ENCODE measurements around the gene IL7R.
"Not testable (repeated sequence)": the region's sequence is repeated elsewhere in the genome, so short reads cannot be mapped to it uniquely, and the experiment has no call there.

The IL7R gene

DNA sequence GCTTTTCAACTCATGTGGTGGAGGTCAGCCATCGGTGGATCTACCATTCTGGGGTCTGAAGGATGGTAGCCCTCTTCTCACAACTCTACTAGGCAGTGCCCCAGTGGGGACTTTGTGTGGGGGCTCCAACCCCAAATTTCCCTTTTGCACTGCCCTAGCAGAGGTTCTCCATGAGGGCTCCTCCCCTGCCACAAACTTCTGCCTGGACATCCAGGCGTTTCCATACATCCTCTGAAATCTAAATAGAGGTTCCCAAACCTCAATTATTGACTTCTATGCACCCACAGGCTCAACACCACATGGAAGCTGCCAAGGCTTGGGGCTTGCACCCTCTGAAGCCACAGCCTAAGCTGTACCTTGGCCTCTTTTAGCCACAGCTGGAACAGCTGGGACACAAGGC, 11.2 kb upstream of the IL7R start:
- DNase-seq, result not testable (repeated sequence)

DNA sequence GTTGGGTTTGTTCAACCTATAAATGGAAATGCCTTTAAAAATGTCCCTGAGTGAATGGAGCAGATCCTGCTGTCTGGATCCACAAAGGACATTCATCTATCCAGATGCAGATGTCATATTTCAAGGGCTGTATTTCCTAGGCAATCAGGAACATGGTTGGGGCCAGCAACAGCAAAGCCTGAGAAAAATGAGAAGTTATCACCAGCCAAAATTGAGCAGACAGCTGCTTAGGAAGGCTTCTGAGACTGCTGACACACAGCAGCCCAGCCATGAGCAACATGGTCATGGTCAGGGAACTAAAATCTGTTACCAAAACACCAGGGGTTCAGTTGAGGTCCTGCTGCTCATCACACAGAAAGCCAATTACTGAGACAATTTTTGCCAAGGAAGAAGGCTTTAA, 9.2 kb upstream of the IL7R start:
- DNase-seq, result no peak

DNA sequence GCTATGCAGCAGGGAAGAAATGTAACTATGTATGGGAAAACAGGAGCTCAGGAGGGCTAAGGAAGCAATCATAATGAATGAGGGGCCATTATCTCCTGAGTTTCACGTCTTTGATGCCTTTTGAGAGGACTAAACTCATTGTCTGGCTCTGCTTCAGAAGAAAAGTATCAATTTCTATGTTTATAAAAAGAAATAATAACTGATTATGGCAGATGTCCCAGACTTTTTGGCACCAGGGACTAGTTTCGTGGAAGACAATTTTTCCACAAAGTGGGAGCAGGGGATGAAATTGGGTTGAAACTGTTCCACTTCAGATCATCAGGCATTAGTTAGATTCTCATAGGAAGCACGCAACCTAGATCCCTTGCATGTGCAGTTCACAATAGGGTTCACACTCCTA, 8.7 kb upstream of the IL7R start:
- DNase-seq, result no peak

DNA sequence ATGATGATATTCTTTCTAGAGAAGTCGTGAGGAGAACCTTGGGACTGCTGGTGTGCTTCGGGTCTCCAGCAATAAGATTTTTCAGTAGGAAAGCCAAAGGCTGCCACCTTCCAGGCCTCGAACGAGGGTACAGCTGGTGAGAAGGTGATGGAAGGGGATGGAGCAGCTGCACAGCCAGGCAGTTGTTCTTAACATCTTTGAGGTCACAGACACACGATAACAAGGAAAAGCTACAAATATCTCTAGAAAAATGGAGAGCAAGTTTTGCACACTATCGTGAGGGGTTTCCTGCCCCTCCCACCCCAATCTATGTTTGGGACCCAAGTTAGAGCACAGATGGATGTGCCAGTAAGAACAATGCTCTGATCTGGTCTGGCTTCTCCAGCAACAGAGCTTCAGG, 6.8 kb upstream of the IL7R start:
- no peak for DNase-seq

DNA sequence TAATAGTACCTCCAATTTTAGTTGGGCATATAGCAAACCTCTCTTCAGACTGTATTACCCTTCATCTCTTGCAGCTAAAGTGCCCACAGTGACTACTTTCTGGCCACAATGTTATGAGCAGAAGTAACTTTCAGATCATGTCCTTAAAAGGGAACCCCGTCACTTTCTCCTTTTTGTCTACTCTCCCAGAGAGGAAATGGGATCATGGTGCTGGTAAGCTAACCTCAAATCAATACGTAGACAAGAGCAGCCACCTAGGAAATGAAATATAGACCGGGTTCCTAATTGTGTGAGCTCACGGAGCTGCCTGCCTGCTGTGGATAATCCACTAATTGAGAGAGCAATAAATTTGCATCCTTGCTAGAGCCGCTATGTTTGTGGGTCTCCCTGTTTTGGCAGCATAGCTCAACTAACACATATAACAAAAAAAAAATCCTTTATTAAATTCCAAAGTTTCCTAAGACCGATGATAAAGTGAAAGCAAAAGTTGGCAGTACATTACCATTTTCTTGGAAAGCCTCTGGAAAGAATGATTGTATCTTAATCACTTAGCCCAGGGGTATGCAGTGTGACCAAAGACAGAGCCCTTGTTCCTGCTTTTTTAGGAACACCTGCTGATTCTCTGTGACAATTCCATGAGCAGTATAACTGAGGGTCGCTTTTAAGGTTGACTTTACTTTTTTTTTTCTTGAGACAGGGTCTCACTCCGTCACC, 5.6 kb upstream of the IL7R start:
- no peak for DNase-seq

DNA sequence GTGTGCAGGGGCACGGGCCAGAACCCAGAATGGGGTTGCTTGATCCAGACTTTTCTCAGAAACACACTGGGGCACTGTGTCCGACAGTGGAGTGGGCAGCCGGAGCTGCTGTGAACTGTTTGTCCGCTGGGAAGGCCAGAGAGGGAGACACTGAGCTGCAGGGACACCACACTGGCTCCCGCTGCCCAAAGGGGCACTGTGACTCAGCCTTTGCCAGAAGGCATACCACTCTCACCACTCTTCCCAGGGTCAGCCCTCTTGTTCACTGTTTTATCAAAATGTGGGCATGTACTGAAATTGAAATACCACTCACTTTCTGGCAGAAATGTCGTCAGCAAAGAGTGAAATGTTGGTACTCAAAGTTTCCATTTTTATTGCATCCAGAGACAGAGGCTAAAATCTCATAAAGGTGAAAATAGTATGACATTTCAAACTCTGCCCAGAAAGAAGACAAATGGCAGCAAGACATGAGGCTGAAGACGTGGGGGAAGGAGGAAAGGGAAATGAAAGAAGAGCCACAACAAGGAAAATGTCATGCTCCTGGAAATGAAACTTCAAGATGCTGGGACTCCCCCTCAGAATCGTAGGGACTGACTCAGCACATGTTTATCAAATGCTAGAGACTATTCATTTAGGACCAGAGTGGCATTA, 4.5 kb upstream of the IL7R start:
- no peak for DNase-seq

DNA sequence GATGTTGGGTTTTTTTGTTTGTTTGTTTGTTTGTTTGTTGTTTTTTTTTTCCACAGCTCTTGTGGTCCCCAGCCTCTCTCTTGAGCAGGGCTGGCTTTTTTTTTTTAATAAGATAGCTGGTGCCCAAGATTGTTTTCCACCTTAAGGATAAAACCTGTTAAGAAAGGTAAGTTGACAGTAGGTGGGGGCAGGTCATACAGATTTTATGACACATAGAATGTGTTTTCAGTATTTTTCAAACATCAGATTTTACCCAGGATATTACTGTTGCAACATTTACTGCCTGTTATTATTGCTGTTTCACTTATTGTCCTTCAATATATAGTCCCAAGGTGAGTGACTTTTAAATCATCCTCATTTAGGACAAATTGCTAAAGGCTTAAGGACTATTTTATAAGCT, 3.9 kb upstream of the IL7R start:
- DNase-seq, result no peak

DNA sequence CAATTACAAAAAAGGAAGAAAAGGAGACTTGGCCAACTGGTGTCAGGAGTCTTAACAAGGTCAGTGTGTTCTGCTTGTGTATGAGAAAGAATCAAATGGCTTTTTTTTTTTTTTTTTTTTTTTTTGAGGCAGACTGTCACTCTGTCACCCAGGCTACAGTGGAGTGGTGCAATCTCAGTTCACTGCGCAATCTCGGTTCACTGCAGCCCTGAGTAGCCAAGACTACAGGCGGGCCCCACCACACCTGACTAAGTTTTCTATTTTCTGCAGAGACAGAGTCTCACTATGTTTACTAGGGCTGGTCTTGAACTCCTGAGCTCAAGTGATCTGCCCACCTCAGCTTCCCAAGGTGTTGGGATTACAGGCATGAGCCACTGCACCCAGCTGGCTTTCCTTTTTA, 3.1 kb upstream of the IL7R start:
- DNase-seq, result no peak

DNA sequence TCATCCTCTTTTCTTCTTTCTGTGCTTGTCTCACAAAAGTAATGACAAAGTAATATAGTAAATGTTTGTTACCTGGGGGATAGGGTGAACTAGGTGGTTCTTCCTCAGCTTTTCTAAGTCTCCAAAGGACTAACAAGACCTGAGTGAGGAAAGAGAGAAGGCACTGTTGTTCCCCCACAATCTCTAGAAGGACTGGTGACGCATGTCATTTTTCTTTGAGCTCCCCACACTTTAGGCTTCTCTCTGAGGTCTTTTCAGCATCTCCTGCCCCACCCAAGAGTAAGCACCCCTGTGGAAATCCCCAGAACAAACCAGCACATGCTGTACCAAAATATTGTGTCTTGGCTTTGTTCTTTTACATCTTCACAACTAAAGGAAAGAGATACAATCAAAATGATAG, 2.4 kb upstream of the IL7R start:
- DNase-seq, result no peak

DNA sequence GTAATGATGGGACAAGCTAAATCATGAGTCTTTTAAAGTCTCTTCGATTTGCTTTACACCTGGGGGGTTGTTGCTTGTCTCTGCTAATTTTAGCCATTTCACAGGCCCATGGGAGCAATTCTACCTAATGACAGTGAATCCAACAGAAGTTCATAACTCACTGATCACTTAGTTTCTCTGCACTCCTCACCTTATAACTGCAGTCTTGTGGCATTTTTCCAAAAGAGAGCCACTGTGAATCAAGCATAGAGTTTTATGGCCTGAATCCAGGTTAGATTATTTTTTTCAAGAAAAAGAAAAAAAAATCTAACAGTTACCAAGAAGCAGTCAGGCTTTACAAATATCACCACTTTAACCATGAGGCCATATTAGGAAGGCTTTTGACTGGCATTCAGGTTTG, 1.5 kb upstream of the IL7R start:
- no peak for DNase-seq

DNA sequence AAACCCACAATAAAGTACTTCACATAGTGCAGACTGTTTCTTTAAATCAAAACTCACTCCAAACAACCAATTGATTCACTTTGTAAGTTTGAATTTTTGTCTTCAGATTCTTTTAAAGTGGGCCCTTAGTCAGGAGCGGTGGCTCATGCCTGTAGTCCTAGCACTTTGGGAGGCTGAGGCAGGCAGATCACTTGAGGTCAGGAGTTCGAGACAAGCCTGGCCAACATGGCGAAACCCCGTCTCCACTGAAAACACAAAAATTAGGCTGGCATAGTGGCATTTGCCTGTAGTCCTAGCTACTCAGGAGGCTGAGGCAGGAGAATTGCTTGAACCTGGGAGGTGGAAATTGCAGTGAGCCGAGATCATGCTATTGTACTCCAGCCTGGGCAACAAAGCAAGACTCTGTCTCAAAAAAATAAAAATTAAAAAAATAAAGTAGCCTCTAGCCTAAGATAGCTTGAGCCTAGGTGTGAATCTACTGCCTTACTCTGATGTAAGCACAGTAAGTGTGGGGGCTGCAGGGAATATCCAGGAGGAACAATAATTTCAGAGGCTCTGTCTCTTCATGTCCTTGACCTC, 416 bp upstream of the IL7R start:
- not testable (repeated sequence) for DNase-seq

DNA sequence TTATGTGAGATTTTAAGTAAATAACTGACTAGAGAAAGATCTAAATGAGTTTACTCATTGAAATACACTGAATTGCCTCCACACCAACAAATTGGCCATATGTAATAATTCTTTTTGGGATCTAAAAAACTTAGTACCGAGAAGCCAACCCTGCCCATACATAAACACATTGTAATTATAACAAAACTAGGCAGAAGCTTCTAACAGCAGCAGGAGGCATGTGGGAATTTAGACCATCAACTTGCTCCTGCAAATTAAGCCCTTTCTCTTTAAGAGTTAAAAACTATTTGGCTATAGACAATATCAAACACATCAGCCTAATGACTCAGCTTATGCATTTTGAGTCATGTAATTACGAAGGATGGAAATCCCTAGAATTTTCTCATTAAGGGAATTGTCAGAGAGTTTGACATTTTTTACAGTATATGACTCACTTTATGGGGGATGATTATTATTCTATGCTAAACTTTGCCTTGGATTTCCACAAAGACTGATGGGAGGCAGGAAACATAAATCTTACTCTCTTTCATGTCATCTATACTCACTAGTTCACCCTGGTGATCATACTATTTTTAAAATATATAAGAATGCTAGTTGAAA, 1.0 kb downstream of the IL7R start:
- DNase-seq, result no peak

DNA sequence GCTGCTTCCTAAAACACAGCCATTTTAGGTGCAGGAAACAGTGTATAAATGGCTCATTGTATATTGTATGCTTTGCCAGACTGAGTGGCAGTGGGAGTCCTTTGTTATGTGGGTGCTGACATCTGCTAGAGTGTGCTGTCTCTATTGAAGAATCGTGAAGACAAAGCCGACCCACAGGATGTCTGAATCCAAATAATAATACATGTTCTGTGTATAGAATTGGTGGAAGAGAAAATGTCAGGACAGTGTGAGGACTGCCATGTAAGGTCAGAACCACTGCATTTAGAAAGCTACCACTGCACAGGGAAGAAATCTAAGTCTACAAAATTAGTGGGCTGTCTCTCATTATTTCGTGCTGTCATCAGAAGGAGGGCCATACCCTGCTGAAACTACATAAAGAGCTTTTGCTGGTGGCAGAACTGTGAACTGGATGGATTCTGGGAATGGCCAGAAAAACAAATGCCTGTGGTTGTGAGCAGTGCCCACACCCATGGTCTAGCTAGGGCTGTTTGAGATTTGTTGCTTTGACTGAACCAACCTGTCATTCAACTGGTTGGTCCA, 2.5 kb downstream of the IL7R start:
- peak in 2 of 3 experiments; percentile 4 to 76 for DNase-seq

DNA sequence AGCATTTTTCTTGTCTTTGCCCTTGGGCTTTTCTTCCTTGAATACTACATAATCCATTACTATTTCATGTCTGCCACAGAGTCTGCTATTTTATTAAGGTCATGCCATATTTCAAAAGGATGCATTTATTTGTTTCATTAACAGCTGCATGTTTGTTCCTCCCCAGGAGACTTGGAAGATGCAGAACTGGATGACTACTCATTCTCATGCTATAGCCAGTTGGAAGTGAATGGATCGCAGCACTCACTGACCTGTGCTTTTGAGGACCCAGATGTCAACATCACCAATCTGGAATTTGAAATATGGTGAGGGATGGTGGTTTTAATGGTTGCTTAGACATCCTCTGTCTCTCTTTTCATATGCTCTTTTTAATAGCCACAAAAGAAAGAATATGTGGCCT, 4.0 kb downstream of the IL7R start:
- DNase-seq, result no peak

DNA sequence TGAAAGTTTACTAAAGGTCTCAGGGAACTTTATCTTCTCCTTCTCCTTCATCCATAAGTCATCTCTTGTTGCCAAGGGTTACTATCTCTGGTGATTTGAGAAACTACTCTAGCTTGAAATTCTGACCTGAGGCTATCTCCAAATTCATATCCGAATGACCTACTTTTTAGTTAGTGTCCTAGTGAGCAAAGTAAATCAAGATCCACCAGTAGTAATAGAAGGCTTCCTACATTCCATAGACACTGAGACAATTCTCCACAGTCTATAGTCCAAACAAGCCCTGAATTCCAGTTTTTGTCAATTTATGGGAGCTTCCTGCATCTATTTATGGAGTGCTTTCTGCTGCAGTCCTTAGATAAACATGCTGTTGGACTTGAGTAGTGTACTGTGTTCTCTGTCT, 5.0 kb downstream of the IL7R start:
- no peak for DNase-seq

DNA sequence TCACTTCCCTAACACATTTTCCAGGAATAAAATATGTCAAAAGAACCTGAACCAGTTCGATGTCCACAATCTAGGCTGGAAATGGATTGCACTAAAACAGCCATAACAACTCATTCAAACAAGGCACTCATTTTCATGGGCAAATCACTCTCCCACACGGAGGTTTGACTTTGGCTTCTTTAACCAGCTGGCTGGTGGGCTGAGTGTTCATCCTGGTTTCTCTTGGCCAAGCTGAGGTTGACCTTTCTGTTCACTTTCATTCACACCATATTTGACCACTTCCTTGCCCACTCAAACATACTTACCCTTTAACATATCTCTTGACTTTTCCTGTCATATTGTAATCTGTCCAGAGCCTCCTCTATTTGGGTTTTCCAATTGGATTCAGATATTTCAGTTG, 5.4 kb downstream of the IL7R start:
- no peak for DNase-seq

DNA sequence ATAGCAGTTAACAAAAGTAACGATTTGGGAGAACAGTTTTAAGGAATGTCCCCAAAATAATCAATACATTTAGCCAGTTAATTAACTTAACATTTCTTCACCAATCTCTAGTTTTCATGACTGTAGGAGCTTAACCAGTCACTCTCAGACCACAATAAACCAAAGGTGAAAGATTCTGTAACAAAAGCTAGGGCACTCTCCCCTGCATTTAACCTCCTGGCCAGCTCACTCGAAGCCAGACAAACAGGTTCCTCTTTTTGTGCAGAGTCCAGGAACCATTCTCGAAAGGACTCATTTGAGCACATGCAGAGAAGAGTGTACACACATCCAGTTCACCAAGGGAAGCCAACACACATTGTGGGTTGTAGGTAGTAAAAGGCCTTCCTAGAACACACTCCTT, 6.5 kb downstream of the IL7R start:
- DNase-seq, result no peak

DNA sequence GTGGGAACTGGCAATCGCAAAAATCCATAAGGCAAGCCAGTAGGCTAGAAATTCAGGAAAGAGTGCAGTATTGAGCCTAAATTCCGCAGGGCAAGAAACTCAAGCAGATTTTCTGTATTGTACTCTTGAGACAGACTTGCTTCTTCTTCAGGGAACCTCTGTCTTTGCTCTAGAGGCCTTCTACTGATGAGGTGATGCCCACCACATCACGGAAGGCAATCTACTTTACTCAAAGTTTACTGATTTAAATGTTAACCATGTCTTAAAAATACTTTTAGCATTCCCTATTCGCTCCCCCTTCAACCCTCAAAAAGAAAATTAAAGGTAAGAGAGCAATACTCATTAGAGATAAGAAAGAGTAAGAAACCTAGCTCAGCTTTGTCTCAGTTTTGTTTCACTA, 11.3 kb downstream of the IL7R start:
- DNase-seq, result no peak

DNA sequence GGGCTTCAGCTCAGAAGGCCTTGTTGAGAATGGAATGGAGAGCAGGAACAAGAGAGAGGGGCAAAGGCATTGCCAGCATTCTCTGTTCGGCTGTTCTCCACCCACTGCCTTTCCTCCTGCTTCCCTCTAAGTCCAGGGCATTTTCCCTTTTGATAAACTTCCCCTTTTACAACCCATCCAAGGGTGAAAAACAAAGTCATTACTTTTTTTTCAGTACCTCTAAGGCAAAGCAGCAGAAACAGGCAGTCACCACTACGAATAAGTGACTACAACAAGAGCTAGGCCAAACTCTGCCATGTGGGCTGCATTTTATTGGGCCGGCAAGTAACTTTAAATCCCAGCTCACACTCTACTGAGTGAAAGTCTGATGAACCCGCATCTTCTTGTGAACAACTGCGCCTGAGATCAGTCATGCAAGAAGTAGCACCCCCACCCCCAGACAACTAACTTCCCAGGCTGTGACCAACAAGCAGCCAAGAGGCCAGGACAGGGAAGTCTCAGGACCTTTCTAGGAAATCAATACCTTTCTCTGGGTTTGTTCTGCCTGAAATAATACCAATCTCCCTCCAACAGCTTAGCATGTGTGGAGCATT, 13.1 kb downstream of the IL7R start:
- DNase-seq, result no peak

DNA sequence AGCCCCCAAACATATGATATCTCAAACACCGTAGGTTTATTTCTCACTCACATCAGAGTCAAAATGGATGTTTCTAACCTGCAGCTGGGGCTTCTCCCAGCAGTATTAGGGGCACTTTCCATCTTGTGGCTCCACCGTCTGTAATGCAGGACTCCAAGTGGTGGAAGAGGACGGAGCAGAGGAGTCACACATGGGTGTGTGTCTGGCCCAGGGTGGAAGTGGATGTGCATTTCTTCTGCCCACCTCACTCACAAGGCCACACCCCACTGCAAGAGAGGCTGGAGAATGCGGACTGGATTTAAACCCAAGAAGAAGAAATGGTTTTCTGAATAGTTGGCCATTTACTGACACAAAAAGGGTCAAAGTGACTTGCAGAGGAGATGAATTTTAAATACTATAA, 13.9 kb downstream of the IL7R start:
- no peak for DNase-seq

DNA sequence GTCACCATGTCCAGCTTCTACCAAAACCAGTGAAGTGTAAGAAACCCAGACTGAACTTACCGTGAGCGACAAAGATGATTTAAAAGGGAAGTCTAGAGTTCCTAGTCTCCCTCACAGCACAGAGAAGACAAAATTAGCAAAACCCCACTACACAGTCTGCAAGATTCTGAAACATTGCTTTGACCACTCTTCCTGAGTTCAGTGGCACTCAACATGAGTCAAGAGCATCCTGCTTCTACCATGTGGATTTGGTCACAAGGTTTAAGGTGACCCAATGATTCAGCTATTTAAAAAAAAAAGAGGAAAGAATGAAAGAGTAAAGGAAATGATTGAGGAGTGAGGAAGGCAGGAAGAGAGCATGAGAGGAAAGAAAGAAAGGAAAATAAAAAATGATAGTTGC, 19.8 kb downstream of the IL7R start:
- DNase-seq, result no peak

DNA sequence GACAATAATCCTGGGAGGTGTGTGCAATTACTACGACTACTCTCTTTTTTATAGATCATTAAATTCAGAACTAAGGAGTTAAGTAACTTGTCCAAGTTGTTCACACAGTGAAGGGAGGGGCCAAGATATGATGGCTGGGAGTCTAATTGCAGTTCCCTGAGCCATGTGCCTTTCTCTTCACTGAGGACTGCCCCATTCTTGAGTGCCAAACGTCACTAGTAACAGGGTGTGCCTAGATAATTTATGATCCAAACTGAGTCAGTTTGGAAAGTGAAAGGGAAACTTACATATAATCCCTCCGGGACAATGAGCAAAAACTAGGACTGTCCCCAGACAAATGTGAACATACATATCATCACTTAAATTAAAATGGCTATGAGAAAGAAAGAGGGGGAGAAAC, 20.2 kb downstream of the IL7R start:
- DNase-seq, result no peak

DNA sequence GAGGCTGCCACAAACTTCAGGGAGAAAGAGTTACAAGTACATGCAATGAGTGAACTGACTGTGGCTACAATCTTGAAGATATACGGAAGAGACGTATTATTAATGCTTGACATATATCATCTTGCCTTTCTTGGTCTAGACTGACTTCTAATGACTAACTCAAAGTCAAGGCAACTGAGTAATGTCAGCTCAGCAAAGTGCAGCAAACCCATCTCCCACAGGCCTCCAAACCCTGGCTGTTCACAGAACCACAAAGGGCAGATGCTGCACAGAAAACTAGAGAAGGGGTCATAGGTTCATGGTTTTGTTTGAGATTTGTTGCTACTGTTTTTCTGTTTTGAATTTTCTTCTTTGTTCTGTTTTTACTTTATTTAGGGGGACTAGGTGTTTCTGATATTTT, 21.0 kb downstream of the IL7R start:
- no peak for DNase-seq

DNA sequence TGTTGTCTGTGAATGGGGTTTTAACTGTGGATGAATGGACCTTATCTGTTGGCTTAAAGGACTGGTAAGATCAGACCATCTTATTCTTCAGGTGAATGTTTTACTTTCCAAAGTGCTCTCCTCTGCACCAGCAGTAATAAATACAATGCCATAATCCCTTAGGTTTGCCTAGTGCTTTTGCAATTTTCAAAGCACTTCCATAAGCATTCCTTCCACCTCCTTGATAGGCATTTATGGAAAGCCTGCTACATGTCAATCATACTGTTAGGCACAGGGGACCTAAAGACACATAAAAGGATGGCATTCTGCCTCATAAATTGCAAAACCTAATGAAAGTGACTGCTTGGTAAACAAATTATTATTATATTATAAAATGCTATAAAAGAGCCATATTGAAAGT, 21.4 kb downstream of the IL7R start:
- no peak for DNase-seq

Measured in NCI-H1417 (cell line).